HG03457 (cell line): ENCODE results near the gene SH3BGR.
"Not testable (repeated sequence)": the region's sequence is repeated elsewhere in the genome, so short reads cannot be mapped to it uniquely, and the experiment has no call there.

Source experiments
- ATAC-seq: cut with Tn5 transposase; IDR thresholded peaks from one replicate; pipeline ENCODE4 v1.9.1; 2021; ENCODE audit warnings: moderate number of reproducible peaks; ENCODE audit not compliant: unreplicated experiment

Gene SH3BGR

GRCh38 chr21:39540367-39540766, 88.6 kb downstream of the SH3BGR start:
- not testable (repeated sequence) for ATAC-seq

- no peak for ATAC-seq
Measured at GRCh38 chr21:39542736-39543135, 91.0 kb downstream of the SH3BGR start.

GRCh38 chr21:39546522-39546921, 94.8 kb downstream of the SH3BGR start:
- no peak for ATAC-seq

- ATAC-seq: no peak
Measured at GRCh38 chr21:39552856-39553255, 101.1 kb downstream of the SH3BGR start.

GRCh38 chr21:39553331-39553730, 101.6 kb downstream of the SH3BGR start:
- ATAC-seq: no peak

- no peak for ATAC-seq
Measured at GRCh38 chr21:39555911-39556590, 104.3 kb downstream of the SH3BGR start.

GRCh38 chr21:39559511-39559910, 107.7 kb downstream of the SH3BGR start:
- no peak for ATAC-seq

- ATAC-seq: no peak
Measured at GRCh38 chr21:39561140-39561539, 109.4 kb downstream of the SH3BGR start.

GRCh38 chr21:39562791-39563770, 111.3 kb downstream of the SH3BGR start:
- no peak for ATAC-seq

- ATAC-seq: no peak
Measured at GRCh38 chr21:39564200-39564599, 112.4 kb downstream of the SH3BGR start.
